ENCODE results near the gene NOXO1.
A peak's percentile ranks its signal among the peaks of the same experiment; 100 is the strongest.

The NOXO1 gene

GRCh38 chr16:2009791-2010510, 28.7 kb upstream of the NOXO1 start, which contains the start of gene ZNF598:
Gene ZNF598 (minus strand): TSS chr16:2009821.
- peak; percentile 68 for DNase-seq (ENCODE audit: low read depth)

GRCh38 chr16:2009164-2009711, 28.0 kb upstream of the NOXO1 start:
- DNase-seq (ENCODE audit: low read depth) = no peak

GRCh38 chr16:2008631-2009163, 27.4 kb upstream of the NOXO1 start:
- DNase-seq (ENCODE audit: low read depth) = no peak

GRCh38 chr16:2008009-2008526, 26.8 kb upstream of the NOXO1 start:
- no peak for DNase-seq (ENCODE audit: low read depth)

- no peak for DNase-seq (ENCODE audit: low read depth)
Measured at GRCh38 chr16:2007081-2007836, 26.0 kb upstream of the NOXO1 start.

GRCh38 chr16:2006317-2006716, 25.0 kb upstream of the NOXO1 start:
- DNase-seq (ENCODE audit: low read depth) = no peak

- no peak for DNase-seq (ENCODE audit: low read depth)
Measured at GRCh38 chr16:2005646-2006045, 24.4 kb upstream of the NOXO1 start.

- no peak for DNase-seq (ENCODE audit: low read depth)
Measured at GRCh38 chr16:2004795-2005517, 23.7 kb upstream of the NOXO1 start.

- DNase-seq (ENCODE audit: low read depth) = peak; percentile 82
Measured at GRCh38 chr16:2003827-2004641, 22.8 kb upstream of the NOXO1 start.

GRCh38 chr16:2003231-2003826, 22.1 kb upstream of the NOXO1 start:
- no peak for DNase-seq (ENCODE audit: low read depth)

- DNase-seq (ENCODE audit: low read depth) = no peak
Measured at GRCh38 chr16:2002406-2003230, 21.3 kb upstream of the NOXO1 start.

GRCh38 chr16:2001456-2002355, 20.4 kb upstream of the NOXO1 start:
- no peak for DNase-seq (ENCODE audit: low read depth)

- DNase-seq (ENCODE audit: low read depth) = no peak
Measured at GRCh38 chr16:2001035-2001434, 19.8 kb upstream of the NOXO1 start.

- DNase-seq (ENCODE audit: low read depth) = no peak
Measured at GRCh38 chr16:1999866-2000514, 18.7 kb upstream of the NOXO1 start.

- no peak for DNase-seq (ENCODE audit: low read depth)
Measured at GRCh38 chr16:1998852-1999801, 17.9 kb upstream of the NOXO1 start.

GRCh38 chr16:1998360-1998835, 17.1 kb upstream of the NOXO1 start:
- no peak for DNase-seq (ENCODE audit: low read depth)
